Amygdala (tissue), 56 donors: ENCODE measurements around the gene IGFN1.
A peak's percentile ranks its signal among the peaks of the same experiment; 100 is the strongest.
"Not testable (repeated sequence)": the region's sequence is repeated elsewhere in the genome, so short reads cannot be mapped to it uniquely, and the experiment has no call there.

ENCODE experiments used
- DNase-seq, 56 donors: peaks; one replicate each; lab custom pipeline; 2025; lab: John Stamatoyannopoulos, UW

Gene IGFN1

GRCh38 chr1:201230676-201231075, 40.1 kb downstream of the IGFN1 start:
- DNase-seq = no peak

- DNase-seq = not testable (repeated sequence)
Measured at GRCh38 chr1:201239646-201240045, 49.0 kb downstream of the IGFN1 start.

- DNase-seq = no peak
Measured at GRCh38 chr1:201240171-201240570, 49.5 kb downstream of the IGFN1 start.

- no peak for DNase-seq
Measured at GRCh38 chr1:201241736-201242135, 51.1 kb downstream of the IGFN1 start.

- no peak for DNase-seq
Measured at GRCh38 chr1:201245082-201245481, 54.5 kb downstream of the IGFN1 start.

- DNase-seq = no peak
Measured at GRCh38 chr1:201248721-201249559, 58.3 kb downstream of the IGFN1 start.

- DNase-seq = peak in 1 of 56 donors; percentile 19
Measured at GRCh38 chr1:201250326-201251011, 59.8 kb downstream of the IGFN1 start.

GRCh38 chr1:201251411-201251810, 60.8 kb downstream of the IGFN1 start:
- no peak for DNase-seq

GRCh38 chr1:201251851-201252430, 61.3 kb downstream of the IGFN1 start:
- DNase-seq = no peak

- no peak for DNase-seq
Measured at GRCh38 chr1:201252944-201253371, 62.3 kb downstream of the IGFN1 start.

GRCh38 chr1:201253411-201253810, 62.8 kb downstream of the IGFN1 start:
- DNase-seq = no peak

- no peak for DNase-seq
Measured at GRCh38 chr1:201253906-201254624, 63.4 kb downstream of the IGFN1 start.

GRCh38 chr1:201254625-201255478, 64.2 kb downstream of the IGFN1 start:
- peak in 28 of 56 donors; percentile 8 to 73 (median 36) for DNase-seq

GRCh38 chr1:201255479-201256362, 65.1 kb downstream of the IGFN1 start:
- no peak for DNase-seq

GRCh38 chr1:201258132-201258531, 67.5 kb downstream of the IGFN1 start:
- not testable (repeated sequence) for DNase-seq

- DNase-seq = no peak
Measured at GRCh38 chr1:201258763-201259230, 68.2 kb downstream of the IGFN1 start.

- peak in 1 of 56 donors; percentile 4 for DNase-seq
Measured at GRCh38 chr1:201259476-201260235, 69.0 kb downstream of the IGFN1 start.

- no peak for DNase-seq
Measured at GRCh38 chr1:201260236-201260590, 69.6 kb downstream of the IGFN1 start.
